HG03457 (cell line): ENCODE data around the gene DCPS.
"Not testable (repeated sequence)": the region's sequence is repeated elsewhere in the genome, so short reads cannot be mapped to it uniquely, and the experiment has no call there.

Source experiments
- ATAC-seq: cut with Tn5 transposase; IDR thresholded peaks from one replicate; pipeline ENCODE4 v1.9.1; 2021; ENCODE audit warnings: moderate number of reproducible peaks; ENCODE audit not compliant: unreplicated experiment

The DCPS gene

GRCh38 chr11:126357969-126358762, 54.3 kb downstream of the DCPS start:
- no peak for ATAC-seq

GRCh38 chr11:126358763-126359160, 54.9 kb downstream of the DCPS start:
- no peak for ATAC-seq

- no peak for ATAC-seq
Measured at GRCh38 chr11:126359431-126360048, 55.7 kb downstream of the DCPS start.

- no peak for ATAC-seq
Measured at GRCh38 chr11:126360049-126360446, 56.2 kb downstream of the DCPS start.

- no peak for ATAC-seq
Measured at GRCh38 chr11:126361400-126361799, 57.5 kb downstream of the DCPS start.

- ATAC-seq = no peak
Measured at GRCh38 chr11:126362879-126363655, 59.2 kb downstream of the DCPS start.

- no peak for ATAC-seq
Measured at GRCh38 chr11:126363706-126364248, 59.9 kb downstream of the DCPS start.

- ATAC-seq = not testable (repeated sequence)
Measured at GRCh38 chr11:126364735-126365134, 60.9 kb downstream of the DCPS start.

- ATAC-seq = not testable (repeated sequence)
Measured at GRCh38 chr11:126365508-126365907, 61.6 kb downstream of the DCPS start.

GRCh38 chr11:126366064-126366822, 62.4 kb downstream of the DCPS start:
- ATAC-seq = no peak

- ATAC-seq = not testable (repeated sequence)
Measured at GRCh38 chr11:126366823-126367654, 63.2 kb downstream of the DCPS start.

GRCh38 chr11:126367806-126368205, 63.9 kb downstream of the DCPS start:
- ATAC-seq = not testable (repeated sequence)

GRCh38 chr11:126368336-126369119, 64.7 kb downstream of the DCPS start:
- not testable (repeated sequence) for ATAC-seq

GRCh38 chr11:126370016-126370415, 66.2 kb downstream of the DCPS start:
- ATAC-seq = no peak

- ATAC-seq = no peak
Measured at GRCh38 chr11:126371595-126371994, 67.7 kb downstream of the DCPS start.

GRCh38 chr11:126373389-126374066, 69.7 kb downstream of the DCPS start:
- not testable (repeated sequence) for ATAC-seq

- not testable (repeated sequence) for ATAC-seq
Measured at GRCh38 chr11:126374562-126375300, 70.9 kb downstream of the DCPS start.

- no peak for ATAC-seq
Measured at GRCh38 chr11:126375726-126376125, 71.9 kb downstream of the DCPS start.
